Measurements from ENCODE around the gene ACTL7B.

The ACTL7B gene

GRCh38 chr9:108838017-108838416, 17.8 kb downstream of the ACTL7B start:
- POLR2A ChIA-PET: no interaction called here
- CTCF ChIA-PET: no interaction called here
- DNase-seq (ENCODE audit: extremely low spot score): no peak
- TF ChIP-seq ZNF384 (IDR thresholded peaks at IDR 0.05): no peak
- no peak for TF ChIP-seq BHLHE40 (IDR thresholded peaks at IDR 0.05; ENCODE audit: borderline replicate concordance)
- TF ChIP-seq NFRKB (IDR thresholded peaks at IDR 0.05): no peak
- no peak for TF ChIP-seq SP1 (IDR thresholded peaks at IDR 0.05)

- ChIA-PET POLR2A (no interaction called here), CTCF (no interaction called here)
- DNase-seq (ENCODE audit: extremely low spot score): no peak
- TF ChIP-seq ZNF384 (IDR thresholded peaks at IDR 0.05) (no peak), FOXA1 (IDR thresholded peaks at IDR 0.05) (no peak), FOXM1 (IDR thresholded peaks at IDR 0.05; ENCODE audit: borderline replicate concordance) (no peak), BHLHE40 (IDR thresholded peaks at IDR 0.05; ENCODE audit: borderline replicate concordance) (no peak), LEF1 (IDR thresholded peaks at IDR 0.05; ENCODE audit: borderline replicate concordance) (no peak), PKNOX1 (IDR thresholded peaks at IDR 0.05) (no peak), L3MBTL2 (conservative IDR thresholded peaks at IDR 0.05) (no peak), SUZ12 (IDR thresholded peaks at IDR 0.05) (no peak), ELF4 (IDR thresholded peaks at IDR 0.05) (no peak), FOXK2 (IDR thresholded peaks at IDR 0.05) (no peak), TARDBP (IDR thresholded peaks at IDR 0.05) (no peak), SP1 (IDR thresholded peaks at IDR 0.05) (no peak), CTBP1 (IDR thresholded peaks at IDR 0.05; ENCODE audit: borderline replicate concordance) (no peak), ARNT (IDR thresholded peaks at IDR 0.05) (no peak), NFRKB (IDR thresholded peaks at IDR 0.05) (no peak), HDGF (IDR thresholded peaks at IDR 0.05; ENCODE audit: borderline replicate concordance) (no peak)
These were observed 18.3 kb downstream of the ACTL7B start for GRCh38 chr9:108837530-108837929.

DNA sequence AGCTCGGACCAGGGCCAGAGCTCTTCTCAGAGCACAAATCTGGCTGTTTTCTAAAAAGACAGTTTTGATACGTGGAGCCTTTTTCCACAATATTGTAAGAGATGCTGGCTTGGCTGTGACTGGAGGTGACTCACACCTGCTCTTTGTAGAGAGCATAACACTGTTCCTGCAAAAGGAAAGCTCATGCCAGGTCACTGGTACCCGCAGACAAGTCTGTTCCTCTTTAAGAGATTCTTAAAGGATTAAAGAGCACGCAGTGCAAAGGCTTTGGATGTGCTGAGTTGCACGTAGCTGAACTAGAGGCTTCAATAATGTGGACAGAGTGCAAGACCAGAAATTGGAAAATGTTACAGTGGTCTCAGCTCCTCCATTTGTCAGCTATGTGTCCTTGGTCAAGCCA, 19.0 kb downstream of the ACTL7B start:
- no peak for DNase-seq (ENCODE audit: extremely low spot score)
- TF ChIP-seq FOXA1 (IDR thresholded peaks at IDR 0.05): no peak
- no peak for TF ChIP-seq FOXM1 (IDR thresholded peaks at IDR 0.05; ENCODE audit: borderline replicate concordance)
- no peak for TF ChIP-seq ELF4 (IDR thresholded peaks at IDR 0.05)
- no peak for TF ChIP-seq SP1 (IDR thresholded peaks at IDR 0.05)
- no peak for TF ChIP-seq TARDBP (IDR thresholded peaks at IDR 0.05)
- no peak for TF ChIP-seq CTBP1 (IDR thresholded peaks at IDR 0.05; ENCODE audit: borderline replicate concordance)
- no peak for TF ChIP-seq NFRKB (IDR thresholded peaks at IDR 0.05)
- TF ChIP-seq SUZ12 (IDR thresholded peaks at IDR 0.05): no peak
- no peak for TF ChIP-seq HDGF (IDR thresholded peaks at IDR 0.05; ENCODE audit: borderline replicate concordance)
- CTCF ChIA-PET: no interaction called here
- POLR2A ChIA-PET: no interaction called here

- no peak for TF ChIP-seq ARNT (IDR thresholded peaks at IDR 0.05)
- TF ChIP-seq PKNOX1 (IDR thresholded peaks at IDR 0.05): no peak
- TF ChIP-seq ELF4 (IDR thresholded peaks at IDR 0.05): no peak
- TF ChIP-seq SUZ12 (IDR thresholded peaks at IDR 0.05): no peak
- no peak for TF ChIP-seq SP1 (IDR thresholded peaks at IDR 0.05)
- no peak for TF ChIP-seq CTBP1 (IDR thresholded peaks at IDR 0.05; ENCODE audit: borderline replicate concordance)
- TF ChIP-seq L3MBTL2 (conservative IDR thresholded peaks at IDR 0.05): no peak
- no peak for TF ChIP-seq LEF1 (IDR thresholded peaks at IDR 0.05; ENCODE audit: borderline replicate concordance)
- no peak for DNase-seq (ENCODE audit: extremely low spot score)
- POLR2A ChIA-PET: no interaction called here
- CTCF ChIA-PET: no interaction called here
These were observed 19.5 kb downstream of the ACTL7B start for GRCh38 chr9:108836319-108836718.

DNA sequence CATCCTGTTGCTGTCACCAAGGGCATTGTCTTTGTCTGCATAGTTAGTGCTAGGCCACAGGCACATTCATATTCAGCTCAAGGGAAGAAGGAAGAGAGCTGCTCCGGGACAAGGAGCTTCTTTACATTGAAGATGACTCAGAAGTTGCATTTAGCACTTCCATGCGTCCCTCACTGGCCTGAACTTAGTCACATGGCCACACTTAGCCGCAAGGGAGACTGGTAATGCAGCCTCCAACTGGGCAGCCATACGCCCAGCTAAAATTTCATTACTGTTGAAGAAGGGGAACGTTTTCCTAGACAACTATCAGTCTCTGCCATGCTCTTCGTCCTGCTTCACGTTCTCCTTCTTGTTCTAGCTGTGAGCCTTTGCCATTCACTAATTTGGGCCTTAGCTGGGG, 20.0 kb downstream of the ACTL7B start:
- no peak for DNase-seq (ENCODE audit: extremely low spot score)
- TF ChIP-seq CTBP1 (IDR thresholded peaks at IDR 0.05; ENCODE audit: borderline replicate concordance) (no peak), ARNT (IDR thresholded peaks at IDR 0.05) (no peak), L3MBTL2 (conservative IDR thresholded peaks at IDR 0.05) (no peak), NFRKB (IDR thresholded peaks at IDR 0.05) (no peak), LEF1 (IDR thresholded peaks at IDR 0.05; ENCODE audit: borderline replicate concordance) (no peak), SP1 (IDR thresholded peaks at IDR 0.05) (no peak), TARDBP (IDR thresholded peaks at IDR 0.05) (no peak), ZNF384 (IDR thresholded peaks at IDR 0.05) (no peak), FOXA1 (IDR thresholded peaks at IDR 0.05) (no peak), SUZ12 (IDR thresholded peaks at IDR 0.05) (no peak), PKNOX1 (IDR thresholded peaks at IDR 0.05) (no peak), FOXK2 (IDR thresholded peaks at IDR 0.05) (no peak), BHLHE40 (IDR thresholded peaks at IDR 0.05; ENCODE audit: borderline replicate concordance) (no peak), HDGF (IDR thresholded peaks at IDR 0.05; ENCODE audit: borderline replicate concordance) (no peak), FOXM1 (IDR thresholded peaks at IDR 0.05; ENCODE audit: borderline replicate concordance) (no peak), ELF4 (IDR thresholded peaks at IDR 0.05) (no peak)
- POLR2A ChIA-PET: no interaction called here
- CTCF ChIA-PET: no interaction called here

DNA sequence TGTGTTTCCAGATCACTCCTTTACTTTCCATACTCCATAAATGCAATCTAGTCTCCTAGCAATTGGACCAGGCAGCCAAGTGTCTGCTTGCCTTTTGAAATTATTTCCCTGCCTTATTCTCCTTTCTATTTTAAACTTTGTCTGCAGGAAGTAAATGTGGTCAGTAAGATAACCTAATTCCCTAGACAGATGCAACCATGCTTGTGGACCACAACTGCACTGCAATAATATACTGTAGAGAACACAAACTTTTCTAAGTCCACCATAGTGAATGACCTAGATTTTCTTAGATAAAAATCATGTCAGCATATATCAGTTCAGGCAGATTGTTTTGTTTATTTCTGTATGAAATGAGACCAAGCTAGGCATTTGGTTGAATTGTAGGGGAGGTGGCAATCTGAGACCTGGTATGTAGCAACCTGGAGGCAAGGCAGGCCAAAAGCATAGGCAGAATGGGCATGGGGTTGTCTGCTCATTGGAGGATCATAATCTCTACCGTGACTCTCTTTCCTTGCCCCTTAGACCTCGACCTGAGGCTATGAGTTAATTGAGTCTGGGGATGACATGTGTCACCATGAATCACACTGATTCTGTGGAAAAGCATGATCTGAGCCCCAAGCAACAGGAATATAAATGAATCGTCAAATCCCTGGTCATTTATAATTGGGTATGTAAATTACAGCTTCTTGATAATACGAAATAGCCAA, 20.7 kb downstream of the ACTL7B start:
- CTCF ChIA-PET: no interaction called here
- no peak for TF ChIP-seq SUZ12 (IDR thresholded peaks at IDR 0.05)
- TF ChIP-seq SP1 (IDR thresholded peaks at IDR 0.05): no peak
- TF ChIP-seq ELF4 (IDR thresholded peaks at IDR 0.05): no peak
- no peak for TF ChIP-seq LEF1 (IDR thresholded peaks at IDR 0.05; ENCODE audit: borderline replicate concordance)
- TF ChIP-seq FOXM1 (IDR thresholded peaks at IDR 0.05; ENCODE audit: borderline replicate concordance): no peak
- no peak for TF ChIP-seq FOXK2 (IDR thresholded peaks at IDR 0.05)
- no peak for TF ChIP-seq ARNT (IDR thresholded peaks at IDR 0.05)
- TF ChIP-seq NFRKB (IDR thresholded peaks at IDR 0.05): no peak
- no peak for TF ChIP-seq BHLHE40 (IDR thresholded peaks at IDR 0.05; ENCODE audit: borderline replicate concordance)
- TF ChIP-seq TARDBP (IDR thresholded peaks at IDR 0.05): no peak
- no peak for TF ChIP-seq FOXA1 (IDR thresholded peaks at IDR 0.05)
- TF ChIP-seq L3MBTL2 (conservative IDR thresholded peaks at IDR 0.05): no peak
- no peak for TF ChIP-seq PKNOX1 (IDR thresholded peaks at IDR 0.05)
- TF ChIP-seq CTBP1 (IDR thresholded peaks at IDR 0.05; ENCODE audit: borderline replicate concordance): no peak
- POLR2A ChIA-PET: no interaction called here
- DNase-seq (ENCODE audit: extremely low spot score): no peak

All from HEK293T (cell line).